Trophoblast cell (in vitro differentiated cells and primary cell): ENCODE measurements around the gene MESP1.
A peak's percentile ranks its signal among the peaks of the same experiment; 100 is the strongest.

ENCODE experiments used
- DNase-seq, 2 donors: peaks; one replicate each; pipeline ENCODE4 v3.0.0-alpha.2; 2016
- H2AFZ ChIP-seq: 2 replicates; pipeline ENCODE4 v1.6.1; 2013; ENCODE audit warnings: low read length, moderate library complexity, mild to moderate bottlenecking; ENCODE audit not compliant: insufficient read depth, poor library complexity
- H2AK5ac ChIP-seq: 2 replicates; pipeline ENCODE4 v1.6.1; 2013; ENCODE audit warnings: mild to moderate bottlenecking, low read length
- H2BK120ac ChIP-seq: 2 replicates; pipeline ENCODE4 v1.6.1; 2013; ENCODE audit warnings: low read length, mild to moderate bottlenecking, moderate library complexity; ENCODE audit not compliant: insufficient read depth, poor library complexity
- H2BK12ac ChIP-seq: 2 replicates; pipeline ENCODE4 v1.6.1; 2013; ENCODE audit warnings: mild to moderate bottlenecking, low read length, moderate library complexity
- H2BK5ac ChIP-seq: 2 replicates; pipeline ENCODE4 v1.6.1; 2013; ENCODE audit warnings: low read length, low read depth, moderate library complexity, mild to moderate bottlenecking; ENCODE audit not compliant: poor library complexity
- H3K14ac ChIP-seq: 2 replicates; pipeline ENCODE4 v1.6.1; 2013; ENCODE audit warnings: mild to moderate bottlenecking, low read length
- H3K18ac ChIP-seq: 2 replicates; pipeline ENCODE4 v1.6.1; 2013; ENCODE audit warnings: mild to moderate bottlenecking, low read length
- H3K23ac ChIP-seq: 2 replicates; pipeline ENCODE4 v1.6.1; 2013; ENCODE audit warnings: low read length
- H3K27ac ChIP-seq: 2 replicates; pipeline ENCODE4 v1.5.1; 2013; ENCODE audit warnings: low read depth, mild to moderate bottlenecking, inconsistent platforms, low read length, moderate library complexity
- H3K27me3 ChIP-seq: 2 replicates; pipeline ENCODE4 v1.6.1; 2013; ENCODE audit warnings: inconsistent platforms, mild to moderate bottlenecking, low read length, moderate library complexity; ENCODE audit not compliant: insufficient read depth
- H3K36me3 ChIP-seq, 2 experiments: 1 replicate in 1 of 2; 2 replicates in 1 of 2; pipeline ENCODE4 v1.6.1; 2013; ENCODE audit warnings: low read length in 2 of 2, mild to moderate bottlenecking in 2 of 2, moderate library complexity in 1 of 2; ENCODE audit not compliant: insufficient read depth in 2 of 2, control insufficient read depth in 1 of 2
- H3K4ac ChIP-seq: 2 replicates; pipeline ENCODE4 v1.6.1; 2013; ENCODE audit warnings: low read depth, mild to moderate bottlenecking, low read length, moderate library complexity
- H3K4me1 ChIP-seq, 2 experiments: 1 replicate in 1 of 2; 2 replicates in 1 of 2; pipeline ENCODE4 v1.6.1; 2013; ENCODE audit warnings: low read length in 2 of 2, mild to moderate bottlenecking in 2 of 2, moderate library complexity in 1 of 2; ENCODE audit not compliant: insufficient read depth in 2 of 2, control insufficient read depth in 1 of 2
- H3K4me2 ChIP-seq: 2 replicates; pipeline ENCODE4 v1.6.1; 2013; ENCODE audit warnings: inconsistent platforms, mild to moderate bottlenecking, low read length, moderate library complexity
- H3K4me3 ChIP-seq: 2 replicates; pipeline ENCODE4 v1.5.1; 2013; ENCODE audit warnings: mild to moderate bottlenecking, low read depth, low read length, inconsistent platforms
- H3K79me1 ChIP-seq: one replicate; pipeline ENCODE4 v1.6.1; 2013; ENCODE audit warnings: low read length
- H3K79me2 ChIP-seq: 2 replicates; pipeline ENCODE4 v1.6.1; 2013; ENCODE audit warnings: low read length, mild to moderate bottlenecking; ENCODE audit not compliant: control insufficient read depth, insufficient read depth, poor library complexity
- H3K9ac ChIP-seq: 2 replicates; pipeline ENCODE4 v1.6.1; 2013; ENCODE audit warnings: mild to moderate bottlenecking, low read length
- H3K9me3 ChIP-seq: 2 replicates; pipeline ENCODE4 v1.6.1; 2013; ENCODE audit warnings: low read depth, mild to moderate bottlenecking, control low read depth, inconsistent platforms, low read length; ENCODE audit not compliant: insufficient read depth
- H4K12ac ChIP-seq: 2 replicates; pipeline ENCODE4 v1.6.1; 2013; ENCODE audit warnings: low read depth, mild to moderate bottlenecking, low read length, moderate library complexity
- H4K8ac ChIP-seq: 2 replicates; pipeline ENCODE4 v1.6.1; 2013; ENCODE audit warnings: low read depth, mild to moderate bottlenecking, low read length, moderate library complexity
- H4K91ac ChIP-seq: one replicate; pipeline ENCODE4 v1.6.1; 2013; ENCODE audit warnings: low read depth, mild to moderate bottlenecking, low read length, moderate library complexity
- WGBS: extraction: QIAGEN DNeasy Blood & Tissue Kit; methylation state at CpG from one replicate; pipeline ENCODE4 v1.1.7; 2013; ENCODE audit warnings: missing lambda C conversion rate; ENCODE audit not compliant: insufficient read length, insufficient coverage; ENCODE audit errors: extremely low coverage; 5-methylcytosine and 5-hydroxymethylcytosine counted together

Gene MESP1

GRCh38 chr15:89785064-89785773 lies 34.2 kb upstream of the MESP1 start:
- Histone ChIP-seq H2AK5ac (peak overlapping the region; percentile 15), H3K18ac (no peak overlapping the region), H3K23ac (no peak overlapping the region), H3K36me3 (no peaks in the 10 kb centered on the region), H3K79me1 (peaks cover 6% of the 10 kb centered on the region), H3K27me3 (no peaks in the 10 kb centered on the region), H3K9ac (no peak overlapping the region), H3K4ac (no peak overlapping the region), H4K8ac (no peak overlapping the region), H3K4me2 (no peak overlapping the region), H3K14ac (no peak overlapping the region), H3K79me2 (no peaks in the 10 kb centered on the region), H4K12ac (no peak overlapping the region), H2AFZ (no peak overlapping the region), H3K4me1 (peaks cover 25 to 30% of the 10 kb centered on the region in 2 experiments), H3K9me3 (peaks cover 1% of the 10 kb centered on the region), H2BK120ac (no peak overlapping the region), H2BK5ac (no peak overlapping the region), H4K91ac (no peak overlapping the region), H2BK12ac (no peak overlapping the region), H3K27ac (no peak overlapping the region), H3K4me3 (no peak overlapping the region)
- DNase-seq, result peak in 1 of 2 donors; percentile 3
- no CpG with 5 or more reads among the region's 13 CpGs for WGBS

GRCh38 chr15:89784686-89784960 lies 33.6 kb upstream of the MESP1 start:
- no peak overlapping the region for H2AFZ ChIP-seq
- H3K9me3 ChIP-seq, result no peaks in the 10 kb centered on the region
- H3K4me1 ChIP-seq, result peaks cover 25 to 30% of the 10 kb centered on the region in 2 experiments
- H4K12ac ChIP-seq, result no peak overlapping the region
- H2BK12ac ChIP-seq, result no peak overlapping the region
- no peaks in the 10 kb centered on the region for H3K79me2 ChIP-seq
- H2AK5ac ChIP-seq, result no peak overlapping the region
- H2BK120ac ChIP-seq, result no peak overlapping the region
- DNase-seq, result no peak
- H3K14ac ChIP-seq, result no peak overlapping the region
- WGBS, result no CpG with 5 or more reads among the region's 7 CpGs
- H3K4ac ChIP-seq, result no peak overlapping the region
- no peak overlapping the region for H2BK5ac ChIP-seq
- H3K23ac ChIP-seq, result no peak overlapping the region
- H3K4me3 ChIP-seq, result no peak overlapping the region
- H3K36me3 ChIP-seq, result no peaks in the 10 kb centered on the region
- H3K4me2 ChIP-seq, result no peak overlapping the region
- peaks cover 6% of the 10 kb centered on the region for H3K79me1 ChIP-seq
- H4K8ac ChIP-seq, result no peak overlapping the region
- no peaks in the 10 kb centered on the region for H3K27me3 ChIP-seq
- H4K91ac ChIP-seq, result no peak overlapping the region
- no peak overlapping the region for H3K9ac ChIP-seq
- no peak overlapping the region for H3K27ac ChIP-seq
- no peak overlapping the region for H3K18ac ChIP-seq

GRCh38 chr15:89783861-89784685 lies 33.0 kb upstream of the MESP1 start:
- Histone ChIP-seq H3K4ac (no peak overlapping the region), H3K36me3 (no peaks in the 10 kb centered on the region), H3K79me1 (peaks cover 6% of the 10 kb centered on the region), H2AK5ac (no peak overlapping the region), H3K9me3 (no peaks in the 10 kb centered on the region), H3K18ac (no peak overlapping the region), H3K9ac (no peak overlapping the region), H4K12ac (no peak overlapping the region), H3K14ac (peak overlapping the region; percentile 30), H3K4me1 (peaks cover 25 to 30% of the 10 kb centered on the region in 2 experiments), H2AFZ (no peak overlapping the region), H4K91ac (peak overlapping the region; percentile 16), H3K4me2 (no peak overlapping the region), H3K4me3 (no peak overlapping the region), H3K27me3 (no peaks in the 10 kb centered on the region), H3K23ac (no peak overlapping the region), H2BK12ac (no peak overlapping the region), H4K8ac (no peak overlapping the region), H3K79me2 (no peaks in the 10 kb centered on the region), H3K27ac (no peak overlapping the region), H2BK120ac (no peak overlapping the region), H2BK5ac (no peak overlapping the region)
- whole genome bisulfite sequencing, result no CpG with 5 or more reads among the region's 15 CpGs
- no peak for DNase-seq

GRCh38 chr15:89783111-89783860 lies 32.2 kb upstream of the MESP1 start:
- Histone ChIP-seq H4K12ac (no peak overlapping the region), H3K4me3 (no peak overlapping the region), H4K8ac (no peak overlapping the region), H3K79me1 (peaks cover 6% of the 10 kb centered on the region), H3K27me3 (no peaks in the 10 kb centered on the region), H3K79me2 (no peaks in the 10 kb centered on the region), H2BK12ac (peak overlapping the region; percentile 6), H4K91ac (peak overlapping the region; percentile 16), H3K36me3 (no peaks in the 10 kb centered on the region), H3K18ac (no peak overlapping the region), H3K14ac (no peak overlapping the region), H3K4me2 (no peak overlapping the region), H2AFZ (no peak overlapping the region), H2AK5ac (no peak overlapping the region), H3K9ac (no peak overlapping the region), H3K23ac (no peak overlapping the region), H3K27ac (no peak overlapping the region), H3K4me1 (peaks cover 25 to 30% of the 10 kb centered on the region in 2 experiments), H3K4ac (no peak overlapping the region), H2BK120ac (no peak overlapping the region), H2BK5ac (peak overlapping the region; percentile 4), H3K9me3 (no peaks in the 10 kb centered on the region)
- no CpG with 5 or more reads among the region's 14 CpGs for WGBS
- peak; percentile 61 to 72 for DNase-seq
